K562 (cell line): ENCODE results near the gene TALDO1. TPM values are rescaled to one million over a fixed set of nuclear protein-coding genes. Genes with fewer than 3 reads are reported as not detected.

Experiments
- CBFB ChIP-seq: sonication (generic); formaldehyde crosslinking; IDR thresholded peaks from 2 replicates; pipeline ENCODE4 v1.4.0; 2020; ENCODE audit warnings: mild to moderate bottlenecking, missing genetic modification reagents
- COPS2 ChIP-seq: fragments of 450-650 bp; conservative IDR thresholded peaks from 2 replicates; pipeline ENCODE4 v1.6.1; 2016; ENCODE audit warnings: mild to moderate bottlenecking, moderate library complexity
- CREBBP ChIP-seq: IDR thresholded peaks from one replicate; pipeline ENCODE4 v1.6.1; 2012; ENCODE audit warnings: low read depth, mild to moderate bottlenecking, control low read depth, inconsistent platforms, low read length
- ETV1 ChIP-seq: fragments of 450-650 bp; conservative IDR thresholded peaks from 2 replicates; pipeline ENCODE4 v1.6.1; 2016; ENCODE audit warnings: missing genetic modification characterization, control low read depth, low read depth, missing compliant biosample characterization
- FOXP4 ChIP-seq: sonication (generic); formaldehyde crosslinking; IDR thresholded peaks from 2 replicates; pipeline ENCODE4 v1.8.0; 2022; ENCODE audit warnings: mild to moderate bottlenecking, missing genetic modification reagents, borderline replicate concordance
- JUN ChIP-seq, 2 experiments: sonication (generic) in 1 of 2; formaldehyde crosslinking in 1 of 2; IDR thresholded peaks; 2 replicates each; pipeline versions ENCODE4 v1.6.1 to v1.8.0; 2012 to 2022; ENCODE audit warnings: borderline replicate concordance in 2 of 2, mild to moderate bottlenecking in 2 of 2, improper control_type of control experiment in 1 of 2, low read depth in 1 of 2, low read length in 1 of 2, missing genetic modification reagents in 1 of 2
- MAFG ChIP-seq: fragments of 450-650 bp; conservative IDR thresholded peaks from 2 replicates; pipeline ENCODE4 v1.6.1; 2016; ENCODE audit warnings: missing genetic modification characterization, missing compliant biosample characterization
- POLR3G ChIP-seq: IDR thresholded peaks from 2 replicates; pipeline ENCODE4 v1.6.1; 2011; ENCODE audit not compliant: insufficient read length, insufficient replicate concordance; ENCODE audit errors: extremely low read depth
- PRDM10 ChIP-seq: fragments of 450-650 bp; IDR thresholded peaks from 2 replicates; pipeline ENCODE4 v1.6.1; 2018; ENCODE audit not compliant: partially characterized antibody
- PTTG1 ChIP-seq: fragments of 450-650 bp; IDR thresholded peaks from 2 replicates; pipeline ENCODE4 v1.6.1; 2016; ENCODE audit warnings: low read depth, mild to moderate bottlenecking, missing genetic modification characterization, missing compliant biosample characterization
- RBM25 ChIP-seq: fragments of 200-400 bp; formaldehyde crosslinking; IDR thresholded peaks from 2 replicates; pipeline ENCODE4 v1.6.1; 2018; ENCODE audit warnings: low read length, low read depth, moderate library complexity; ENCODE audit not compliant: severe bottlenecking
- SMARCB1 ChIP-seq: IDR thresholded peaks from 2 replicates; pipeline ENCODE4 v1.6.1; 2011; ENCODE audit warnings: improper control_type of control experiment, low read depth; ENCODE audit not compliant: insufficient read length
- STAG1 ChIP-seq: sonication (generic); formaldehyde crosslinking; IDR thresholded peaks from 2 replicates; pipeline ENCODE4 v1.5.0; 2020; ENCODE audit warnings: missing genetic modification reagents, borderline replicate concordance
- THRA ChIP-seq: fragments of 450-650 bp; IDR thresholded peaks from 2 replicates; pipeline ENCODE4 v1.6.1; 2017; ENCODE audit warnings: mild to moderate bottlenecking, moderate library complexity
- ZNF140 ChIP-seq: fragments of 250-450 bp; sonication (Bioruptor Pico); IDR thresholded peaks from 2 replicates; pipeline ENCODE4 v1.8.0; 2021; ENCODE audit warnings: moderate library complexity, mild to moderate bottlenecking, inconsistent platforms
- ZNF445 ChIP-seq: fragments of 250-450 bp; sonication (Bioruptor Pico); IDR thresholded peaks from 2 replicates; pipeline ENCODE4 v1.4.0; 2020; ENCODE audit warnings: low read depth, mild to moderate bottlenecking, moderate library complexity
- polyA plus RNA-seq, 8 experiments: library from polyadenylated mRNA; depleted of rRNA in 4 of 8; stranded (reverse) in 5 of 8; unstranded in 3 of 8; fragments of >200 nt; fragmentation: Nextera tagmentation in 2 of 8; fragmentation: Illumina TruSeq in 1 of 8; extraction: Ambion mirVana in 2 of 8; extraction: Trizol in 1 of 8; gene quantifications; 2 replicates each; pipeline versions ENCODE4 v1.2.1 to v1.2.3, GENCODE V29; 2011 to 2014; ENCODE audit warnings: inconsistent platforms in 1 of 8, missing spikeins in 1 of 8
- total RNA-seq, 7 experiments: library from RNA; depleted of rRNA in 6 of 7; stranded (reverse); fragments of >200 nt in 6 of 7; fragmentation: Illumina TruSeq in 2 of 7; extraction: Trizol in 2 of 7; gene quantifications; 2 replicates each; pipeline versions ENCODE4 v1.2.1 to v1.2.3, GENCODE V29; 2011 to 2021; ENCODE audit warnings: low replicate concordance in 1 of 7

The TALDO1 gene
- total and polyA plus RNA-seq, 9 of the 15 experiments (the other 6 are each of a cell fraction or from before 2014, with no cell fraction given) = 260 to 541 (median 441) TPM

DNA sequence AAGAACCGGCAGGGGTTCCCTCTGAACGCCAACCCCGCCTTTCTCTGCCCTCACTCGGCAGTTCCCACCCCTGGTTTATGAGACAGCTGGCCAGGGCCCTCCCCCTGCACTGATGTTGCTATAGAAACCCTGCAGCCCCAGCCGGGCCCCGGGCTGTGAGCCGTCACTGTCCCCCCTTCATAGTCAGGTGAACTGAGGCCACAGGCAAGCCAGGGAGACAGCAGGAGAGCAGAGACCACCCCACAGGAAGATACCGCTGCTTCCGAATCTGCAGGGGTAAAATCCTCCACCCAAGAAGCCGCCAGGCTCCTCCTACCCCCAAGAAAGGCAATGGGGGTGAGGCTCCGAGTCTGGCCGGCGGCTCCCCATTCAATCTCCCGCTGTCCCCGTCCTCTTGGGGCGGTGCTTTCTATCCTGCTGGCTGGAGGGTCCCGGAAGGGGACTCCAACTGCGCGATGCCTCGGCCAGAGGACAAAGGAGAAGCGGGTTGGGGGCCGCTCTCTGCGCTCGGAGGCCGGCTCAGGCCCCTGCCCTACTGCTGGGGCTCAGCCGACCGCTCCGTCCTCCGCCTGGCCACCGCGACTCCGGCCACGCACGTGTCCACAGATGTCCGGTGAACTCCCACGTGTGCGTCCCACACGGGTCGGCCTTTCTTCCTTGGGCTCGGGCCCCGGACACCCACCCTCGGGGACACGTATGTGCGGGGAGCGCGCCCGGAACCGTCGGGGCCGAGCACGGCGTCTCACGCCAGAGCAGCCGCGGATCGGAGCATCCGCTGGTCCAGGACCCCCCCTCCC, 50.2 kb downstream of the TALDO1 start (continued):
- TF ChIP-seq PRDM10 (no peak), CREBBP (no peak), JUN (IDR thresholded peaks at IDR 0.05; ENCODE audit: borderline replicate concordance, low read depth, low read length) (no peak), JUN (CRISPR knock-in tag; IDR thresholded peaks at IDR 0.05; ENCODE audit: borderline replicate concordance) (0 out of 2 replicates have a peak, but pooled peaks have one; percentile 51), PTTG1 (tag) (no peak), ZNF140 (CRISPR knock-in tag) (no peak), COPS2 (no peak), POLR3G (no peak), FOXP4 (CRISPR knock-in tag) (no peak), THRA (no peak), CBFB (no peak), SMARCB1 (no peak), MAFG (tag) (no peak), RBM25 (no peak), STAG1 (0 out of 2 replicates have a peak, but pooled peaks have one; percentile 22), ZNF445 (CRISPR knock-in tag) (no peak), ETV1 (tag) (no peak; the same call in 1 of the 2 replicates)
